ENCODE results near the gene CD99L2. TPM values are rescaled to one million over a fixed set of nuclear protein-coding genes. Genes with fewer than 3 reads are reported as not detected.

Gene CD99L2
- total RNA-seq, 1 experiment from 2014 or later: 29.5 TPM

DNA sequence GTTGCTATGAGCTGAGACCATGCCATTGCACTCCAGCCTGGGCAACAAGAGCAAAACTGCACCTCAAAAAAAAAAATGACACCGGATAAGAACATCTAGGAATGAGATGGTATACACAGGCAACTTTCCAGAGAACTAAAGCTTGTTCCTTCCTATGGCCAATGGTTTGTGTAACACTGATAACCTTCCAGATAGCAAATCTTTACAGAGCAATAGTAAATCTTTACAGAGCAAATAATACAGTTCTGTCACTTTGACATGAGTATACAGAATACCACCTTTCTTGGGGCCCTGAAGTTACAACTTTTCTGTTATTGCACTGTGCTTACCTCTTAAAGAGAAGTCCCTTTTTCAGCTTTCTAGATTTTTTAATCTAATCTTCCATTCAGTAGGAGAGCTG lies 91.6 kb downstream of the CD99L2 start:
- BruUV-seq (replicated peaks): no TSS peak
- ChIA-PET POLR2A (ENCODE audit: low non-redundant PET) (no interaction called here), CTCF (no interaction called here)
- no peak overlapping the region for H3K27ac ChIP-seq (ENCODE audit: low read depth, low read length, poor library complexity, severe bottlenecking)
- intact Hi-C loops (cut with micrococcal nuclease; ENCODE audit: unreplicated experiment): no loop called here
- DNase-seq (ENCODE audit: low spot score): no peak
- no peak for TF ChIP-seq EZH2 (IDR thresholded peaks at IDR 0.05; ENCODE audit: borderline replicate concordance, low read depth, low read length, poor library complexity, severe bottlenecking)
- TF ChIP-seq, protein P1, sequence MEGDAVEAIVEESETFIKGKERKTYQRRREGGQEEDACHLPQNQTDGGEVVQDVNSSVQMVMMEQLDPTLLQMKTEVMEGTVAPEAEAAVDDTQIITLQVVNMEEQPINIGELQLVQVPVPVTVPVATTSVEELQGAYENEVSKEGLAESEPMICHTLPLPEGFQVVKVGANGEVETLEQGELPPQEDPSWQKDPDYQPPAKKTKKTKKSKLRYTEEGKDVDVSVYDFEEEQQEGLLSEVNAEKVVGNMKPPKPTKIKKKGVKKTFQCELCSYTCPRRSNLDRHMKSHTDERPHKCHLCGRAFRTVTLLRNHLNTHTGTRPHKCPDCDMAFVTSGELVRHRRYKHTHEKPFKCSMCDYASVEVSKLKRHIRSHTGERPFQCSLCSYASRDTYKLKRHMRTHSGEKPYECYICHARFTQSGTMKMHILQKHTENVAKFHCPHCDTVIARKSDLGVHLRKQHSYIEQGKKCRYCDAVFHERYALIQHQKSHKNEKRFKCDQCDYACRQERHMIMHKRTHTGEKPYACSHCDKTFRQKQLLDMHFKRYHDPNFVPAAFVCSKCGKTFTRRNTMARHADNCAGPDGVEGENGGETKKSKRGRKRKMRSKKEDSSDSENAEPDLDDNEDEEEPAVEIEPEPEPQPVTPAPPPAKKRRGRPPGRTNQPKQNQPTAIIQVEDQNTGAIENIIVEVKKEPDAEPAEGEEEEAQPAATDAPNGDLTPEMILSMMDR (conservative IDR thresholded peaks at IDR 0.05; ENCODE audit: low read depth, low read length): no peak
- no peaks in the 10 kb centered on the region for H3K9me3 ChIP-seq (ENCODE audit: low read depth, low read length, poor library complexity, severe bottlenecking)
- H3K4me3 ChIP-seq (ENCODE audit: low read depth, low read length, poor library complexity, severe bottlenecking): no peak overlapping the region
- no peaks in the 10 kb centered on the region for H3K36me3 ChIP-seq (ENCODE audit: insufficient read depth, low read length, poor library complexity, severe bottlenecking)
- H3K4me1 ChIP-seq (ENCODE audit: insufficient read depth, low read length, poor library complexity, severe bottlenecking): no peaks in the 10 kb centered on the region
- H3K27me3 ChIP-seq (replicated peaks; ENCODE audit: insufficient read depth, low read depth, low read length, poor library complexity): no peaks in the 10 kb centered on the region

DNA sequence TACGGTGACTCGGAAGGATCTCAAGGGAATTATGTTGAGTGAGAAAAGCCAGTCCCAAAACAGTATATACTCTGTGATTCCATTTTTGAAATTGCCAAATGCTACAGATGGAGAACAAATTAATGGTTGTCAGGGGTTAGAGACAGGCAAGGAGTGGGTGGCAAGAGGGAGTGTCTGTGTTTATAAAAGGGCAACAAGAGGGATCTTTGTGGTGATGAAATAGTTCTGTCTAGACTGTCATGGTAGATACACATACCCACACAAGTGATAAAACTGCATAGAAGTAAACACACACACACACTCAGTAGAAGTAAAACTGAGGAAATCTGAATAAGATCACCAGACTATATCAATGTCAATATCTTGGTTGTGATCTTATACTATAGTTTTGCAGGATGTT lies 92.7 kb downstream of the CD99L2 start:
- intact Hi-C loops (cut with micrococcal nuclease; ENCODE audit: unreplicated experiment): no loop called here
- H3K4me3 ChIP-seq (ENCODE audit: low read depth, low read length, poor library complexity, severe bottlenecking): no peak overlapping the region
- BruUV-seq (replicated peaks): no TSS peak
- ChIA-PET POLR2A (ENCODE audit: low non-redundant PET) (no interaction called here), CTCF (no interaction called here)
- no peak overlapping the region for H3K27ac ChIP-seq (ENCODE audit: low read depth, low read length, poor library complexity, severe bottlenecking)
- no peaks in the 10 kb centered on the region for H3K27me3 ChIP-seq (replicated peaks; ENCODE audit: insufficient read depth, low read depth, low read length, poor library complexity)
- no peaks in the 10 kb centered on the region for H3K36me3 ChIP-seq (ENCODE audit: insufficient read depth, low read length, poor library complexity, severe bottlenecking)
- H3K9me3 ChIP-seq (ENCODE audit: low read depth, low read length, poor library complexity, severe bottlenecking): no peaks in the 10 kb centered on the region
- H3K4me1 ChIP-seq (ENCODE audit: insufficient read depth, low read length, poor library complexity, severe bottlenecking): no peaks in the 10 kb centered on the region
- TF ChIP-seq, protein P1 (conservative IDR thresholded peaks at IDR 0.05; ENCODE audit: low read depth, low read length): no peak
- no peak for TF ChIP-seq EZH2 (IDR thresholded peaks at IDR 0.05; ENCODE audit: borderline replicate concordance, low read depth, low read length, poor library complexity, severe bottlenecking)
- no peak for DNase-seq (ENCODE audit: low spot score)

DNA sequence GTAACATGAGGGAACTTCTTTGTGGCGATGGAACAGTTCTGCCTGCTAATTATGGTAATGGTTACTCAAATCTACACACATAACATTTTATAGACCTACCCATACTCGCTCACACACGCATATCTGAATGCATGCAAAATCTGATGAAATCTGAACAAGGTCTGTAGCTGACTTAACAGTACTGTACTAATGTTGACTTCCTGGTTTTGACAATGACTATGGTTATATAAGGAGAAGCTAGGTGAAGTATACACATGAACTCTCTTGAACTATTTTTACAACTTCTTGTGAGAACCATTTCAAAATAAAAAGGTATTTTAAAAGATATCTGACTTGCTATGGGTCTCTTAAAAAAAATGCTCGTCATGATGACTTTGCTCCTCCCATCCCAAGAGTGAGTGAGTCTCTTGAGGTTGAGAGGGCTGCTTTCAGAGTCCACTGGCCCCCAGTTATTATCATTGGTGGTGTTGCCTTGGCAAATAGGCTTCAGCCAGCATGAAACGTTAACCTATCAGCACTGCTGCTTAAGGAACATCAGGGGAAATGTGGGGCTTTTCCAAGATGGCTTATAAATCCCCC lies 105.4 kb downstream of the CD99L2 start:
- no peaks in the 10 kb centered on the region for H3K27me3 ChIP-seq (replicated peaks; ENCODE audit: insufficient read depth, low read depth, low read length, poor library complexity)
- POLR2A ChIA-PET (ENCODE audit: low non-redundant PET): no interaction called here
- no peak for DNase-seq (ENCODE audit: low spot score)

More for the DNA sequence above, 105.4 kb downstream of the CD99L2 start:
- Histone ChIP-seq H3K36me3 (ENCODE audit: insufficient read depth, low read length, poor library complexity, severe bottlenecking) (no peaks in the 10 kb centered on the region), H3K4me3 (ENCODE audit: low read depth, low read length, poor library complexity, severe bottlenecking) (no peak overlapping the region), H3K9me3 (ENCODE audit: low read depth, low read length, poor library complexity, severe bottlenecking) (no peaks in the 10 kb centered on the region), H3K27ac (ENCODE audit: low read depth, low read length, poor library complexity, severe bottlenecking) (no peak overlapping the region), H3K4me1 (ENCODE audit: insufficient read depth, low read length, poor library complexity, severe bottlenecking) (no peaks in the 10 kb centered on the region)
- CTCF ChIA-PET: no interaction called here
- TF ChIP-seq, protein P1 (conservative IDR thresholded peaks at IDR 0.05; ENCODE audit: low read depth, low read length): no peak
- TF ChIP-seq EZH2 (IDR thresholded peaks at IDR 0.05; ENCODE audit: borderline replicate concordance, low read depth, low read length, poor library complexity, severe bottlenecking): no peak
- intact Hi-C loops (cut with micrococcal nuclease; ENCODE audit: unreplicated experiment): no loop called here
- no TSS peak for BruUV-seq (replicated peaks)

Data from A673 (cell line).